NCI-H146 treated with DMSO at 0.1 percent for 48 hours (cell line): ENCODE data around the gene FSCB.
"Not testable (repeated sequence)": the region's sequence is repeated elsewhere in the genome, so short reads cannot be mapped to it uniquely, and the experiment has no call there.

Experiments
- DNase-seq: peaks from one replicate; lab custom pipeline; 2025; ENCODE audit not compliant: unreplicated experiment; lab: John Stamatoyannopoulos, UW

FSCB gene, protein sequence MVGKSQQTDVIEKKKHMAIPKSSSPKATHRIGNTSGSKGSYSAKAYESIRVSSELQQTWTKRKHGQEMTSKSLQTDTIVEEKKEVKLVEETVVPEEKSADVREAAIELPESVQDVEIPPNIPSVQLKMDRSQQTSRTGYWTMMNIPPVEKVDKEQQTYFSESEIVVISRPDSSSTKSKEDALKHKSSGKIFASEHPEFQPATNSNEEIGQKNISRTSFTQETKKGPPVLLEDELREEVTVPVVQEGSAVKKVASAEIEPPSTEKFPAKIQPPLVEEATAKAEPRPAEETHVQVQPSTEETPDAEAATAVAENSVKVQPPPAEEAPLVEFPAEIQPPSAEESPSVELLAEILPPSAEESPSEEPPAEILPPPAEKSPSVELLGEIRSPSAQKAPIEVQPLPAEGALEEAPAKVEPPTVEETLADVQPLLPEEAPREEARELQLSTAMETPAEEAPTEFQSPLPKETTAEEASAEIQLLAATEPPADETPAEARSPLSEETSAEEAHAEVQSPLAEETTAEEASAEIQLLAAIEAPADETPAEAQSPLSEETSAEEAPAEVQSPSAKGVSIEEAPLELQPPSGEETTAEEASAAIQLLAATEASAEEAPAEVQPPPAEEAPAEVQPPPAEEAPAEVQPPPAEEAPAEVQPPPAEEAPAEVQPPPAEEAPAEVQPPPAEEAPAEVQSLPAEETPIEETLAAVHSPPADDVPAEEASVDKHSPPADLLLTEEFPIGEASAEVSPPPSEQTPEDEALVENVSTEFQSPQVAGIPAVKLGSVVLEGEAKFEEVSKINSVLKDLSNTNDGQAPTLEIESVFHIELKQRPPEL

DNA sequence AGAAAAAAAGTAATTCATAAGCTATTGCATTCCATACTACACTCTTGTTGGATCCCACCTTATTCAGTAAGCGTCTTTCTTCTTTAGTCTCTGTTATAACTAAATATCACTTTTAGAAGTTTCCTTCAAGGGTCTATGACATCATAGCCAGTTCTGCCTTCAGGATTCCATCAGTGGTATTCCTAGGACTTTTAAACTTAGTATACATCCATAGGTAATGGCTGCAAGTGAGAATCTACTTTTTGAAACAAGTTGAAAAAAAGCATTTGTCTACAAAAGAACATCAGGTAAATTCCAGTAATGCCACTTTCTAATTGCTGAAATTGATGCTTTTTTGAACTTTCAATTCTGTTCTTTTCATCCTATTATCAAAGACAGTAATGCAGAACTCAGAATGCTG, at the start of gene FSCB:
TSS of gene FSCB (minus strand) at position 101 of the 400 bp plus-strand sequence. CDS start 296 bp downstream, outside the sequence.
- DNase-seq, result no peak

DNA sequence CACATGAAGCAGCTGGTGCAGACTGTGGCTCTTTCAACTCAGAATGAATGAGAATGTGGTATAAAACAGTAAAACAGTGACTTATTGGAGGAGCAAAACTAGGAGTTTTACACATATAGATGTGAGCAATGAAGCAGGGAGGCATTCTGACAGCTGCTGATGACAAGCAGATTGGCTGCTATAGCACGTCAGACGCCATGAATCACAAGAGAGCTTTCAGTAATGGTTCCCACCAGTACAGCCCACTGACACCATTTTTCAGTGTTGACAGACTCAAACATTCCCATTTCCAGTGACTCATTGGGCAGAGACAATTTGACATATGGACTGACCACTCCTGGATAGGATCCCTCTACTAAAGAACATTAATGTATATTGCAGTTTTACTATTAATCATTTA, 24.6 kb upstream of the FSCB start:
- no peak for DNase-seq

DNA sequence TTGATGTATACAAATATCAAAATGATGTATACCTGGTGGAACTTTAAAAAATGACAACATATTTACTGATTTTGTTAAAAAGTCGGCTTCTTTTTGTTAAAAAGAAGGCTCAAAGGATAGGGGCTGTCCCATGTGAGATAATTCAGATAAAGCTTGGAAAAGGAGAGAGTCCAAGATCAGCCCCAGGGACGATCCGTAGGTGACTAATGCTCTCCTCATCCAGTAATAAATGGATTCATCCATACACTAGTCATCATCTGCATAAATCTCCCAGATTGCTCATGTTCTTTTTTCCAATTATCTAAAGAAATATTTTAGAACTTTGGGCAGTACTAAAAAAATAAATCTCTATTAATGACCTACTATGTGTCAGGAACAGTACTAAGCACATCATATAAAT, 23.4 kb upstream of the FSCB start:
- DNase-seq, result no peak

DNA sequence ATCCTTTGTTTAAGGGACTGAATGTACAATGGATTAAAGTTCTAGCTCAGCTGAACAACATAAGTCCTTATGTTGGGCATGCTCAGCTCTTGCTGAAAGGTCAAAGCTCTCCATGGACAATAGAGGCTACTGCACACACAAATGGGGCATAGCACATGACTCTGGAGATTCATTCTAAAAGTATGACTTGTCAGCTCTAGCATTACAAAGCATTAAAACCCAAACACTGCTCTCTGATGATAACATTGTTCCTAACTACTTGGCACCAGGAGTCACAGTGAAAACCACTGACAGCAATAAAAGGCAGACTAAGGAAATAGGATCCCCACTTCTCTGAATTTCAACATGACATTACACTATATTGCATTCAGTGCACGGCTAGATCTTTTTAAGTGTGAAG, 21.9 kb upstream of the FSCB start:
- no peak for DNase-seq

DNA sequence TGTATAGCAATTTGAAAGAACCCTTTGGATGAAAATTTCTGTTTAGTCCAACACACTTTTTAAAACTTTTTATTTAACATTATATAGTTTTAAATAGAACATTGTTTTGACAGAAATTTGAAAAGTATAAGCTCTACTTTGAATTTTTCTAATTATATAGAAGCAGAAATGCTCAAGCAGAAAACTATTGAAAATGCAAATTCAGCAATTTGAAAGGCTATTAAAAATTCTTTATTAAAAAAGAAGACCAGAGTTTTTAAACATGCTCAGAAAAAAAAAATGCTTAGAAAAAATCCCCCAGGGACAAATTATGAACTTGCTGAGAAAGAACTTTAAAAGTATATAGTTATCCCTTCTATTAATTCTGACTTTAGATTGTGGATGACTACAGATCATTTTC, 21.1 kb upstream of the FSCB start:
- no peak for DNase-seq

DNA sequence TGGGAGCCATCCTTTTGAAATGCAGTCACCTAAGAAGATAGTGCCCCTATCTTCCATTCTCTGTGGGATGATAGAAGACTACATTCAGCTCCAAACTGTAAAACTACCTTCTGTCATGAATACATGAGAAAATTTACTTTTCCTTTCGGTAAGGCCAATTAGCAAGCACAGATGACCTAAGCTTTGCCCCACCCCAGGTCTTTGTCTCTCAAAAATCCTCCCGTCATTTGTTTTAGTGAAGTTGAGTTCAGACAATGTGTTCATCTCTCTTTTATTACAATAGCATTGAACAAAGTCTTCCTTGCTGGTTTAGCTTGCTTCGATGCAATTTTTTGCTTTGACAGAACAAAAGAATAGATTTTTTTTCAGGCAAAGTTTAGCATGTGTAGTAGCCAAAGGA, 18.2 kb upstream of the FSCB start:
- no peak for DNase-seq

DNA sequence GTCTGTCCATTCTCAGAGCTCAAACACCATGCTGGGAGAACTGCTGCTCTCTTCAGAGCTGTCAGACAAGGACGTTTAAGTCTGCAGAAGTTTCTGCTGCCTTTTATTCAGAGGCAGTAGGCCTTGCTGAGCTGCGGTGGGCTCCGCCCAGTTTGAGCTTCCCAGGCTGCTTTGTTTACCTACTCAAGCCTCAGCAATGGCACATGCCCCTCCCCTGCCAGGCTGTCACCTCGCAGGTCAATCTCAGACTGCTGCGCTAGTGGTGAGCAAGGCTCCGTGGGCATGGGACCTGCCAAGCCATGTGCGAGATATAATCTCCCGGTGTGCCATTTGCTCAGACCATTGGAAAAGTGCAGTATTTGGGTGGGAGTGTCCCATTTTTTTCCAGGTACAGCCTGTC, 8.6 kb upstream of the FSCB start:
- DNase-seq, result not testable (repeated sequence)

DNA sequence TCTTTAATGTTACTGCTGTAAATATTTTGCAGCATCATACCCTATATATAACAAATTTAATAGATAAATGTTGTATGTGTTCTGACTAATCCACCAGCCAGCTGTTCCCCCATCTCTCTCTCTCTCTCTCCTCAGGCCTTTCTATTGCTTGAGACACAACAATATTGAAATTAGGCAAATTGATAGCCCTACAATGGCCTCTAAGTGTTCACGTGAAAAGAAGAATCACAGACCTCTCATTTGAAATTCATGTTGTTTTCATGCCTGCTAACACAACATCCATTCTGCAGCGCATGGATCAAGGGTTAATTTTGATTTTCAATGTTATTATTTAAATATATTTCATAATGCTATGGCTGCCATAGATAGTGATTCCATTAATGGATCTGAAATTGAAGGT, 1.8 kb upstream of the FSCB start:
- DNase-seq, result no peak

DNA sequence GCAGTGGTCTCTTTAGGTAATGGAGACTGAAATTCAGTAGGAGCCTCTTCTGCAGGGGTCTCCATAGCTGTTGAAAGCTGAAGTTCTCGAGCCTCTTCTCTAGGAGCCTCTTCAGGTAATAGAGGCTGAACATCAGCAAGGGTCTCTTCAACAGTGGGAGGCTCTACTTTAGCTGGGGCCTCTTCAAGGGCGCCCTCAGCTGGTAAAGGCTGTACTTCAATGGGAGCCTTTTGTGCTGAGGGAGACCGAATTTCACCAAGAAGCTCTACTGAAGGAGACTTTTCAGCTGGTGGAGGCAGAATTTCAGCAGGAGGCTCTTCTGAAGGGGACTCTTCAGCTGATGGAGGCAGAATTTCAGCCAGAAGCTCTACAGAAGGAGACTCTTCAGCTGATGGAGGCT, 1.5 kb downstream of the FSCB start:
- no peak for DNase-seq

DNA sequence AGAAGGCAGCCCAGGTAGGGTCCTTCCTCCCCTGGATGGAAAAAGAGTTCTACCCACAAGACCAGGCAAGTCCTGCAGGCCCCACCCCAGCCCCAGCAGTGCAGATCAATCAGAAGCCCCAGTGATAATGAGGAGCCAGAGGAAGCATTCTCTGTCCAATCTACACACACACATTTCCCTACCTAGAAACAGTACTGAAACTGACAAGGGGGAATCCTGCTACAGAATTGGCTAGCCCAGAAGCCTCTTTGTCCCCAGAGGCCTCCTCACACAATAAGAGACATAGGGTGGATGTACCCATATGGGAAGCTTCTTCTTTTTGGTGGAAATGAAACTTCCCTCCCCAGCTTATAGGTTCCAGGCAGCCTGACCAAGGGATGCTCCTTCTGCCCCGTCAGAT, 9.9 kb downstream of the FSCB start:
- DNase-seq, result no peak

DNA sequence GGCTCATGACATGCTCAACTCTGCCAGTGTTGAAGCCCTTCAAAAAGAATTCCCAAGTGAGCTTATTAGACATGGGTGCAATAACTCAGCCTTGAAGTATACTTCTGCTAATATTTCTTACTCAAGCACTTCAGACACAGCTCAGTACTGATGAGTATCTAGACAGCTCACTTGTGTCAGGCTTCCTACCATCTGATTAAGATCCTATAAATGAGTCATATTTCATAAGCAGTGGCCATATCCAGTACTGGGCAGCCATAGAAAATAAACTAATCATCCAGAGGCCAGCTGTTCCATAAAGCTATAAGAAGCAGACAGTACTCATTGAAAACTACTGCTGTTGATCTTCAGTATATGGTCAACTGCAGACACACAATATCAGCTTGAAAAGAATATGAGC, 12.9 kb downstream of the FSCB start:
- DNase-seq, result no peak

DNA sequence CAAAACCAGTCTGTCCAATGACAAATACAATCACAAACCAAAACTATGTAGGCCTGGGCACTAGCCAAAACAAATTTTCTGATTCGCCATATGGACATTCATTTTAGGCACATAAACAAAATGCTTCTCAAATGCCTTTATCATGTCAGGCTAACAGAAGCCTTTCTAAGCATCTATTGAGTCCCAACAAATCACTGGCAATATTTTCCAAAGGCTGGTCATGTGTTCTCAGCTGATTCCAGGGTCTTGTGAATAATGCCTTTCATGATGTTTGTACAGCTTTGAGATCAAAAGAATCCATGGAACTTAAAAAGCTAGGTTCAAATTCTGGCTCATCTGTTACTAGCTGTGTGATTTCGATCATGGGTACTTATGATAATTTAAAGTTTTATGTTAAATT, 16.1 kb downstream of the FSCB start:
- DNase-seq, result no peak

DNA sequence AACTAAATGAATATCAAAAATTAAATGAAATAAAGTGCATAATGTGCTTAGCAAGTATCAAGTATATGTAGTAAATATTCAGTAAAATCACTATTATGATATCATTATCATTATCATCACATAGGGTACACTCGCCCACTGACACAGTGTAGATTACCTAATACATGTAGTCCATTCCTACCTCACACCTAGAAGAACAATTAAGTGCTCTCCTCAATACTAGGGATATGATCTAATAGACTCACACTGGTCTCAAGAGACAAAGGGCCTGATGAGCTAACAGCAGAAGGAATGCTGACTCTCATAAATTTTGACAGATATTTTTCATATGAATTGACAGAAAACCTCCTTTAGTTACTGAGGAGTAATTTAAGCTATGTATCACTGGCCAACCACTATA, 29.1 kb downstream of the FSCB start:
- no peak for DNase-seq

DNA sequence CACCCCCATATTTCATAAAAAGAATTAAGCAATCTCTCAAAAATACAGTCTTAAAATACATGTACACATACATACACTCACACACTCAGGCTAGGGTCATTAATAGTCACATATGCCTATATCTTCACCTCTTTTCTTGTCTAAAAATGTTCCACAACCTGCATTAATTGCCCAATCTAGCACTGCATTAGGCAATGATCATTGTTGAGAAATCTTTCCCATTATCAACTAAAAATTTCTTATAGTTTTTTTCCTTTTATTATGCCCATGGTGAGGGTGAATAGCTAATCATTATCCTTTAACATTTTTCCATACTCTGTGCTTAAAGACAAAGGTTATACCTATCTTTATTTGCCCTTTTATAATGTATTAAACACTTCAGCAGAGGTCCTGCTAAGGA, 38.3 kb downstream of the FSCB start:
- DNase-seq, result no peak

DNA sequence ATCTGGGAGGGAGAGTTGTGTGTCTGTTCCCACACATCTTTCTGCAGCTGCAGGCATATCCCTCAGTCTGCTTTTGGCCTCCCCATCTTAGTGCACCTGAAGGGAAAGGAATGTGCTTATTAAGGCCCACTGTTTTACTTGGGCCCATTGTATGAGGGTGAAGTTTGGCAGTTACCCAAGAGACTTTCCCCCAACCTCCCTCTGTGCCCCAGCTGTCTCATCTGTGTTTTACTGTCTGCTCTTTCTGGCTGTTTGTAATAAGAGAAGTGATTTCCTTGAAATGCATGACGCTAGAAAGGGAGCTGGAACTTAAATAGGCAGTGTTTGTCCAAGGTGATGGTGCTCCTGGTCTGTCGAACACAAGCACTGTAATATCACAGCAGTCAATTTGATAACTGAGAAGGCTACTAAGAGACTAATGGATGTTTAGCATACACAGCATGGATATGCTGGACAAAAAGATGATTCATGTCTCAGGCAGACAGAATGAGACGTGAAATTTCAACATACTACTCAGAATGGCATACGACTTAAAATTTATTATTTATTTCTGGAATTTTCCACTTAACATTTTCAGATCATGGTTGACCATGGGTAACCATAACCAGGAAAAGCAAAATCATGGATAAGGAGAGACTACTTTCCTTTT, 43.6 kb downstream of the FSCB start:
- DNase-seq, result peak; percentile 91

DNA sequence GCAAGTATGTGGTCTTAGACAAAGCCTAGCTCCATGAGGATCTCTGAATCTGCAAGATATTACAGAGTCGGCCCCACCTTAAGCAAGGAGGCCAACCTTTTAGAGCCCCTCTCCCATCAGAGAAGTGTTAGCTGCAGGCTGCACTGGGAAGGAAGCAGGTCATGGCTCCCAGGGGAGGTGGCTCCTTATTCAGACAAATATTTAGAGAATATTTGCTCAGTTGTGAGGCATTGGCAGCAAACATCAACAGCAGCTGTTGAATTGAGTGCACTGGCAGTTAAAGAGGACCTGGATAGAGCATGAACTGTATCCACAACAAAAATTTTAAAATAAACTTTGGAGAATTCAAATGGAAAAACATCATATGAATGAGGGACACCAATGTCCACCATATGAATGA, 44.7 kb downstream of the FSCB start:
- peak; percentile 46 for DNase-seq

DNA sequence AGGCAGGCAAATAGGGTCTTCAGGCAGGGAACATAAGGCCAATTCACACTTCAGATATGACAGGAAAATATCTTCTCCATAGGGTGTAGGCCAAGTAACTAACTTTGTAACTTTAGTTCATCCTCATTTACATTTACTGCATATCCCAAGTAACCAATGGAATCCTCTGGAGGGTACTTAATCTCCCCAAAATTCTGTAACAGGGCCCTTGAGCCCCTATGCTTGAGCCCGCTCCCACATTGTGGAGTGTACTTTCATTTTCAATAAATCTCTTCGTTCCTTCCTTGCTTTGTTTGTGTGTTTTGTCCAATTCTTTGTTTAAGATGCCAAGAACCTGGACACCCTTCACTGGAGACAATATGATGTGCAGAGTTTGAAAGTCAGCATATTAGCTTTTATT, 45.3 kb downstream of the FSCB start:
- no peak for DNase-seq
